Mucosa of stomach (tissue), 1 donor: ENCODE data around the gene SELENOK.

ENCODE experiments used
- H3K27me3 ChIP-seq: one replicate; pipeline ENCODE4 v1.7.0; 2013; ENCODE audit warnings: mild to moderate bottlenecking, low read length; ENCODE audit not compliant: control insufficient read depth, insufficient read depth
- H3K36me3 ChIP-seq: one replicate; pipeline ENCODE4 v1.7.0; 2013; ENCODE audit warnings: low read length; ENCODE audit not compliant: control insufficient read depth, insufficient read depth
- H3K4me1 ChIP-seq: one replicate; pipeline ENCODE4 v1.7.0; 2013; ENCODE audit warnings: mild to moderate bottlenecking, low read length; ENCODE audit not compliant: control insufficient read depth, insufficient read depth
- H3K4me3 ChIP-seq: one replicate; pipeline ENCODE4 v1.7.0; 2013; ENCODE audit warnings: low read length
- H3K9ac ChIP-seq: one replicate; pipeline ENCODE4 v1.7.0; 2013; ENCODE audit warnings: mild to moderate bottlenecking, low read length, moderate library complexity
- H3K9me3 ChIP-seq: one replicate; pipeline ENCODE4 v1.7.0; 2013; ENCODE audit warnings: mild to moderate bottlenecking, low read length, moderate library complexity; ENCODE audit not compliant: control insufficient read depth
- donor health status: Pancreatic carcinoma.

SELENOK gene

GRCh38 chr3:53880396-53881345 is 11.0 kb downstream of the SELENOK start:
- Histone ChIP-seq H3K4me3 (peak overlapping the region; percentile 70), H3K27me3 (no peaks in the 10 kb centered on the region), H3K9me3 (no peaks in the 10 kb centered on the region), H3K4me1 (peaks cover 10% of the 10 kb centered on the region), H3K36me3 (peaks cover 6% of the 10 kb centered on the region), H3K9ac (peak overlapping the region; percentile 79)

GRCh38 chr3:53865732-53866499 is 25.7 kb downstream of the SELENOK start:
- Histone ChIP-seq H3K36me3 (peaks cover 2% of the 10 kb centered on the region), H3K9ac (no peak overlapping the region), H3K9me3 (no peaks in the 10 kb centered on the region), H3K4me3 (no peak overlapping the region), H3K4me1 (no peaks in the 10 kb centered on the region), H3K27me3 (no peaks in the 10 kb centered on the region)

GRCh38 chr3:53863145-53863544 is 28.5 kb downstream of the SELENOK start:
- Histone ChIP-seq H3K4me3 (no peak overlapping the region), H3K4me1 (no peaks in the 10 kb centered on the region), H3K36me3 (peaks cover 5% of the 10 kb centered on the region), H3K27me3 (no peaks in the 10 kb centered on the region), H3K9me3 (no peaks in the 10 kb centered on the region), H3K9ac (no peak overlapping the region)

- H3K36me3 ChIP-seq: peaks cover 5% of the 10 kb centered on the region
- H3K4me3 ChIP-seq: no peak overlapping the region
- no peaks in the 10 kb centered on the region for H3K9me3 ChIP-seq
- H3K9ac ChIP-seq: no peak overlapping the region
- no peaks in the 10 kb centered on the region for H3K27me3 ChIP-seq
- H3K4me1 ChIP-seq: no peaks in the 10 kb centered on the region
Measured at GRCh38 chr3:53862241-53862640, 29.4 kb downstream of the SELENOK start.

- Histone ChIP-seq H3K36me3 (peaks cover 5% of the 10 kb centered on the region), H3K9ac (no peak overlapping the region), H3K4me1 (no peaks in the 10 kb centered on the region), H3K4me3 (no peak overlapping the region), H3K9me3 (no peaks in the 10 kb centered on the region), H3K27me3 (no peaks in the 10 kb centered on the region)
Measured at GRCh38 chr3:53860196-53860595, 31.5 kb downstream of the SELENOK start.

- Histone ChIP-seq H3K9me3 (no peaks in the 10 kb centered on the region), H3K4me1 (no peaks in the 10 kb centered on the region), H3K9ac (no peak overlapping the region), H3K36me3 (peaks cover 5% of the 10 kb centered on the region), H3K4me3 (no peak overlapping the region), H3K27me3 (no peaks in the 10 kb centered on the region)
Measured at GRCh38 chr3:53859178-53859577, 32.5 kb downstream of the SELENOK start.

- Histone ChIP-seq H3K36me3 (peaks cover 5% of the 10 kb centered on the region), H3K27me3 (no peaks in the 10 kb centered on the region), H3K9me3 (no peaks in the 10 kb centered on the region), H3K9ac (no peak overlapping the region), H3K4me3 (no peak overlapping the region), H3K4me1 (no peaks in the 10 kb centered on the region)
Measured at GRCh38 chr3:53858096-53858741, 33.4 kb downstream of the SELENOK start.

- H3K27me3 ChIP-seq: no peaks in the 10 kb centered on the region
- H3K4me1 ChIP-seq: no peaks in the 10 kb centered on the region
- no peak overlapping the region for H3K9ac ChIP-seq
- H3K9me3 ChIP-seq: no peaks in the 10 kb centered on the region
- H3K36me3 ChIP-seq: peaks cover 5% of the 10 kb centered on the region
- H3K4me3 ChIP-seq: no peak overlapping the region
Measured at GRCh38 chr3:53856964-53857363, 34.7 kb downstream of the SELENOK start.

- no peak overlapping the region for H3K4me3 ChIP-seq
- peaks cover 8% of the 10 kb centered on the region for H3K4me1 ChIP-seq
- H3K36me3 ChIP-seq: no peaks in the 10 kb centered on the region
- H3K27me3 ChIP-seq: peaks cover 6% of the 10 kb centered on the region
- no peak overlapping the region for H3K9ac ChIP-seq
- H3K9me3 ChIP-seq: no peaks in the 10 kb centered on the region
Measured at GRCh38 chr3:53850895-53851294, 40.8 kb downstream of the SELENOK start.

- no peaks in the 10 kb centered on the region for H3K9me3 ChIP-seq
- H3K4me3 ChIP-seq: no peak overlapping the region
- no peak overlapping the region for H3K9ac ChIP-seq
- no peaks in the 10 kb centered on the region for H3K36me3 ChIP-seq
- peaks cover 15% of the 10 kb centered on the region for H3K4me1 ChIP-seq
- peaks cover 6% of the 10 kb centered on the region for H3K27me3 ChIP-seq
Measured at GRCh38 chr3:53849916-53850315, 41.7 kb downstream of the SELENOK start.

- Histone ChIP-seq H3K36me3 (no peaks in the 10 kb centered on the region), H3K27me3 (peaks cover 6% of the 10 kb centered on the region), H3K9ac (no peak overlapping the region), H3K4me3 (peak overlapping the region; percentile 61), H3K4me1 (peaks cover 42% of the 10 kb centered on the region), H3K9me3 (no peaks in the 10 kb centered on the region)
Measured at GRCh38 chr3:53846851-53847155, 44.9 kb downstream of the SELENOK start.
